Lung microvascular endothelial cell (primary cell): ENCODE data around the gene STK11. TPM values are rescaled to one million over a fixed set of nuclear protein-coding genes. Genes with fewer than 3 reads are reported as not detected.

Experiments
- DNase-seq, 2 donors: peaks; one replicate each; pipeline versions ENCODE4 v3.0.0 to v3.0.0-alpha.2; 2010; ENCODE audit warnings: low read depth in 2 of 2
- total RNA-seq: library from RNA; depleted of rRNA; stranded (reverse); fragments of >200 nt; gene quantifications from 2 replicates; pipeline ENCODE4 v1.2.1, GENCODE V29; 2014

The STK11 gene
- total RNA-seq, 1 donor from 2014 or later = 70.4 TPM

DNA sequence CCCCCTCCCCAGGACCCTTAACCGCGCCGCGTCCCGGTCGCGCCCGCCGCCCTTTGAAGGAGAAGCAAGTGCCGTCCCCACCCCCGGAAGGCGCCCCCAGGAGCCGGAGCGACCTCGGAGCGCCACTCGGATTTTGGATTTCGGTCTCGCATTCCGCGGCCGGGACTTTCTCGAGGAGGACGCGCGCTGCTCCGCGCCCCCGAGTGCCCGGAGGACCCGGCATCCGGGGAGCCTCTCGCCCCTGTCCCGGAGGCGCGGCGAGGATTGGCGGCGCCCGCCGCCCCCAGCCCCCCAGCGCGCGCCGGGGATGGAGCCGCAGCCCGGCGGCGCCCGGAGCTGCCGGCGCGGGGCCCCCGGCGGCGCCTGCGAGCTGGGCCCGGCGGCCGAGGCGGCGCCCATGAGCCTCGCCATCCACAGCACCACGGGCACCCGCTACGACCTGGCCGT lies 44.4 kb downstream of the STK11 start:
- no peak for DNase-seq

GRCh38 chr19:1250437-1251260 lies 45.1 kb downstream of the STK11 start:
- peak; percentile 71 to 79 for DNase-seq

DNA sequence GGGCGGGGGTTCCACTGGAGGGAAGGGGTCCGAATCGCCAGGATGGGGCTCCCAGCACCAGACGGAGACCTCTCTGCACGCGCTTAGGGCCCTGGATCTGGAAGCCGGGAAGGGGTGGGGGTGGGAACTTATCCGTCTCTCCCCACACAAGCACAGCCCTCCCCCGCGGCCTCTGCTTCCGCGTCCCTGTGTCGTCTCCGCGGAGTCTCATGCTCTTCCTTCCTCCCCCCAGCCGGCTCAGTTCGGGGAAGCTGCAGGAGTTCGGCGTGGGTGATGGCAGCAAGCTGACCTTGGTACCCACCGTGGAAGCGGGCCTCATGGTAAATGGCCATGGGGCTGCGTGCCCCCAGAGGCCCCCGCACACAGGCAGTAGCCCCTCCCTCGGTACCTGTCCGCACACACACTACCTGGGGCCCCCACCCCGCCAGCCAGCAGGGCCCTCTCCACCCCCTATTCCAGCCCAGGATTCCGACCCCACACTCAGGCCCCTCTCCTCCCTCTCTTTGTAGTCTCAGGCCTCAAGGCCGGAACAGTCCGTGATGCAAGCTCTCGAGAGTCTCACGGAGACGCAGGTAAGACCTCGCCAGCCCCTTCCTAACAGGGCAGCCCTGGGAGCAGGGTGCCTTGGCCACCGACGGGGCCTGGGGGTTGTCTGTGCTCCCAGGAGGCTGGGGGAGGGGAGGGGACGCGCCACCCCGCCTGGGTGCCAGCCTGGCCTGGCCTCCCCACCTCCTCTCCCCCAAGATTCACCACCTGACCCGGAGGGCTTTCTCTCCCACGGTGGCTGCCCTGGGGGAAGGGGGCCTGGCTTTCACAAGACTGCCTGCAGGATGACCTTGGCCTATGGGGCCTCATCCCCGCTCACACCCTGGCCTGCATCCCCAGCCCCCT lies 46.0 kb downstream of the STK11 start:
- peak; percentile 81 to 89 for DNase-seq

DNA sequence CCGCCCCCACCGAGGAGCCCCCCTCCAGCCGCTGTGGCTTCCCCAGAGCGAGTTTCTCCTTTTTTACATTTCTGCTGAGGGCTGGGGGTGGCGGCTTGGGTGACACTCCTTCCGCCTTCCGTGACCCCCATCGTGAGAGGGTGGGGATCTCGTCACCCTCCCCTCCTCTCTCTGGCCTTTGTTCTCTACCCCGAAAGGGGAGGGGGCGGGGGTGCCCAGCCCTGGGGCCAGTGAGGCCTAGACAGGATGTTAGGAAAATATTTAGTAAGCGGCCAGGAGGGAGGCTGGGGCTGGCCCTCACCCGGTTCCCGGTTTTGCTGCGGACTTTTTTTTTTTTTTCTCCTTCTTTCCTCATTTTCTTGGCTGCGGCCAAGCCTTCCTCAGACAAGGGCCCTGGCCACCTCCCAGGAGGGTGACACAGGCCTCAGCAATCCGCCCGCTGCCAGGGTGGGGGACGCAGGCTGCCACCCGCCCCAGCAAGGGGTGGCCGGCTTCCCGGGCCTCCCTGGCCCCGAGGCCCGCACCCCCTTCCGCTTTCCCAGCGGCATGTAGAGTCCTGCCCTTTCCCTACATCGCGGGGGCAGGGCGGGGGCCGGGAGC lies 46.7 kb downstream of the STK11 start:
- peak; percentile 80 to 87 for DNase-seq

DNA sequence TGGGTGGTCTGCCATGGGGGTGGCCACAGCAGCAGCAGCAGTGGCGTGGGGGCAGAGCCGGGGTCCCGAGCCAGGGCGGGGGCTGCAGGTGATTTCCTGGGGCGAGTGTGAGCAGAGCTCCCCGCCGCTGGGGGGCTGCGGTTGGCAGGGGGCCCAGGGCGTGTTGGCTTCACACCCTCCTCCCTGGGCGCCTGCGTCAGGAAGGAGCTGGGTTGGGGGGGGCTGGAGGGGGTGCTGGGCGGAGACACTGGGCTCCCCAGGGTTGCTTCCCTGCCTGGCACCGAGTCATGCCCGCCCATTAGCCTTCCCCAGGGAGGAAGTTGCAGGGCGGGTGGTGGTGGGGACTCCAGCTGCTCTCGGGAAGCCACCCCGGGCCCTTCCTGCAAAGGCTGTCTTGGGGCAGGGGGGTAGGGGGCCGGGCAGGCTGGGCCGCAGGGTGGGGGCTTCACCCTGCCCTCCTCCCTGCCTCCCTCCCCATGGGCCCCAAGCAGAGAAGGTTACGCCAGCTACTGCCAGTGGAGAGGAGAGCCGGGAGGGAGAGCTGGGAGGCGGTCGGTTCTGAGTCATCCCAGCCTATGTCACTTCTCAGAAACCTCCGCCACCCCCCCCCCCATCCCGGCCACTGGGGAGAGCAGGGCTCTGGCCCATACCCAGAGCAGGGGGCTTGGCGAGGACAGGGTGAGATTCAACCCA lies 47.4 kb downstream of the STK11 start:
- peak; percentile 82 to 94 for DNase-seq

DNA sequence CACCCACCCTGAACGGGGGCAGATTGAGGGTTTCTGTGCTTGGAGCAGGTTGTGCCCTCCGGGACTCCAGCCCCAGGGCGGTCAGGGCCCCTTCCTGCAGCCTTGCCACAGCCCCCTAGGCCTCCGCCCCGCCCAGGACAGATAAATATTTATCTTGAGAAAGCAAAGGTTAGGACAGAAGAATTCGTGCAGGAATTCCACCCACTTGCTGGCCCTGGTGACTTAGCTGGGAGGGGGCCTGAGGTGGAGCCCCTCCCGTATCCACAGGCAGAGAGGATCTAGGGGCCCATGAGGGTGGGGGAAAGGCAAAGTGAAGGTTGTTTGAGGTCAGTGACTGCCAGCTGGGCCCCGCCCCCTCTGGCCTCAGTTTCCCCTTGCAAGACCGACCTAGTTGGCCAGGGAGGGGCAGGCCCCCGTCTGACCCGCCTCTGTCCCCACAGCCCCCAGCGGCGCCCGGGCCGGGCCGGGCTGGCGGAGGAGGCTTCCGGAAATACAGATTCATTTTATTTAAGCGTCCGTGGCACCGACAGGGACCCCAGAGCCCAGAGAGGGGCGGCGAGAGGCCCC lies 48.0 kb downstream of the STK11 start:
- no peak for DNase-seq

DNA sequence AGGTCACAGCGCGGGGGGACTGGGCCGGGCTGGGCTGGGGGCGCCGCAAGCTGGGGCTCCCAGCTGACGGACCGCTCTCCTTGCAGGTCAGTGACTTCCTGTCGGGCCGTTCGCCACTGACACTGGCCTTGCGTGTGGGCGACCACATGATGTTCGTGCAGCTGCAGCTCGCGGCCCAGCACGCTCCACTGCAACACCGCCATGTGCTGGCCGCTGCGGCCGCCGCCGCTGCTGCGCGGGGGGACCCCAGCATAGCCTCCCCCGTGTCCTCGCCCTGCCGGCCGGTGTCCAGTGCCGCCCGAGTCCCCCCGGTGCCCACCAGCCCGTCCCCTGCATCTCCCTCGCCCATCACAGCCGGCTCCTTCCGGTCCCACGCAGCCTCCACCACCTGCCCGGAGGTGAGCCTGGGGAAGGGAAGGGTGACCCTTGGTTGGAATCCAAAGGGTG lies 48.5 kb downstream of the STK11 start:
- peak in 1 of 2 donors; percentile 59 for DNase-seq

- DNase-seq = no peak
Observed at GRCh38 chr19:1254530-1255185, 49.1 kb downstream of the STK11 start.

GRCh38 chr19:1255186-1256161 lies 49.9 kb downstream of the STK11 start:
- no peak for DNase-seq

DNA sequence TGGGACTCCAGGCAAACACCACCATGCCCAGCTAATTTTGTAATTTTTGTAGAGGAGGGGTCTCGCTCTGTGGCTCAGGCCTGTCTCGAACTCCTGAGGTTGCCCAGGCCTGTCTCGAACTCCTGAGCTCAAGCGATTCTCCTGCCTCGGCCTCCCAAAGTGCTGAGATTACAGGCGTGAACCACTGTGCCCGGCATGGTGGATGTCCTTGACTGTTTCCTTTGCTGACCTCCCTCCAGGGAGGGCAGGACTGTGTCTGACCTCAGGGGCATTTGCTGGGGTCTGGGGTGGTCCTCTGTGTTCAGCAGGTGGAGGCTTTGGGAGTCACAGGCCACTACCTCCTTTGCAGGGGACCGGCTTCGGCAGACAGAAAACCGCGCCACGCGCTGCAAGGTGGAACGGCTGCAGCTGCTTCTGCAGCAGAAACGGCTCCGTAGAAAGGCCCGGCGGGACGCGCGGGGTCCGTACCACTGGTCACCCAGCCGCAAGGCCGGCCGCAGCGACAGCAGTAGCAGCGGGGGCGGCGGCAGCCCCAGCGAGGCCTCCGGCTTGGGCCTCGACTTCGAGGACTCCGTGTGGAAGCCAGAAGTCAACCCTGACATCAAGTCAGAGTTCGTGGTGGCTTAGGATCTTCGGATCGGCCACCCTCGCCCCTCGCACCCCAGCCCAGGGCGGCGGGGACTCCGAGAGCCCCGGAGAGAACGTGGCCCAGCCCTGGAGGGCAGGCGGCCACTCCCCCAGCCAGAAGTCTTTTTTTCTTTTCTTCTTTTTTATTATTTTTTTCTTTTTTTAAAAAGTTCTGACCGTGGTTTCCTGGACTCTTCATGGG lies 51.3 kb downstream of the STK11 start:
- no peak for DNase-seq

DNA sequence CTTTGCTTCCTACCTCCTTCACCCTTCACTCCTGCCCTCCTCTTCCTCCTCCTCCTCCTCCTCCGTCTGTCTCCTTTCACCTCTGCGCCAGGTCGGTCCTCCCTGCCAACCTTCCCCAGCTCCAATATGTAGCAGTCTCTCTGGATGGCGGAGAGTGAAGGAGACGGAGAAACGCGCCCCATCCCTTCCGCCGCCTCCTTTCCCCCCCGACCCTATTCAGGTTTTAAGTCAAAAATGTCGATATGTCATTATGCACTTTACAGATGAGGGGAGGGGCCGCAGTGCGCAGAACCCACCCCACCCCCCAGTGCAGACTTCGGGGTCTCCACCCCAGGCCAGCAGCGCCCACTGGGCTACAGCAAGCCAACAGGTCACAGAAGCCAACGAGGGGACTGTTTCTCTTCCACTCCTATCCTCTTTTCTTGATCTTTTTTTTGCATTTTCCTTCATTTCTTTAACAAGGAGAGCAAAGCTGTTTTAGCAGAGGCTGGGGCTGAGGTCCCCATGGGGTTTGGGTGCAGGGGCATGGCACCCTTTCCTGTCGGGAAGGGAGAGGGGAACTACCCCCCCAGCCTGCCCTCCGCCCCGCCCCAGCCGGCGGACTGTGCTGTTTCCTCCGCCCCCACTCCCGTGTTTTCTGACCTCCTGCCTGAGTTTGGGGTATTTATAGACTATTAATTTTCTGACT lies 52.0 kb downstream of the STK11 start:
- no peak for DNase-seq

- DNase-seq = no peak
Observed at GRCh38 chr19:1258163-1258492, 52.5 kb downstream of the STK11 start.

DNA sequence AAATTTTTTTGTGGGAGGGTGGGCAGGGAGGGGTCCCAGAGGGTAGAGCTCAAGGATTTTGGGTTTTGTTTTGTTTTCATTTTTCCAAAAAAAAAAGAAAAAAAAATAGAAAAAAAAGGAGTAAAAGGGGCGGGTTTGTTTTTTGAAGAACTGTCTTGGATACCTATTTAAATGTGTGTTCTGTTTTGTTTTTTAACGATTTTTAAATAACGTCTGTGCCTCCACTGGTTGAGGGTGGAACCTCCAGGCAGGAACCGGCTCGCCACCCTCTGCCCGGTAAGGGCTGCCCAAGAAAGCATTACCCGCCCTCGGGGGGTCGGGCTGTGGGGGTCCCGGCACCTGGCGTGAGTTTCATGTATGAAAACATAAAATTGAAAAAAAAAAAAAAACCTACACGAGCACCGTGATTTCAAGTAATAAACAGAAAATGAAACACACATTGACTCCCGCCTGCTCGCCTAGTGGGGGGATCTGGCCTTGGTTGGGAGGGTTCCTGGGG lies 53.2 kb downstream of the STK11 start:
- no peak for DNase-seq

DNA sequence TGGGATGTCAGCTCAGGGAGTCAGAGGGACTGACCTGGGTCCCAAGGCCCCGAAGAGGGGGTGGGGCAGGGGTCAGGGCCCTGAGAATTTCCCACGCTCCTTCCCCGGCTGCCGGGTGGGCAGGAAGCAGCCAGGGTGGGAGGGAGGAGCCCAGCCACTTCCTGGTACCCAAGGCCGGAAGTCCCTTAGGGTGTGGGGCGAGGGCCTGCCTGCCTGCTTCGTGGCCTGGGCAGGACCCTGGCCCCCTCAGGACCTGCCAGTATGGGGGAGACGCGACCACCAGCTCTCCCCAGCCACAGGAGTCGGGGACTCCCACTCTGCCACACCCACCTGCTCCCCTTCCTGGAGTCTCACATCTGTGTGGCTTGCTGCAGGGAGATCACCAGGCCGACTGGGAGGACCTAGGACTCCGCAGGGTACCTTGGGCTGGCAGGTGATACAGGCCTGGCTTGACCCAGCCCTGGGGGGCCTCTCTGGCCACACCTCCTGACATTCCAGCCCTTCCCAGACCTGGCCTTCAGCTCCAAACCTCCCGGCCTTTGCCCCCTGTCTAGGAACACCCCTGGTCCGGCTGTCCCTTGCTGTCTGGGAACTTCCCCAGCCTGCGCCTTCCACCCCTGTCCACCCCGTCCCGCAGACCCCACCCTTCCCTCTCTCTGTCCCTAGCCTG lies 53.8 kb downstream of the STK11 start:
- DNase-seq = peak; percentile 67 to 76

GRCh38 chr19:1259876-1260748 lies 54.5 kb downstream of the STK11 start:
- DNase-seq = no peak
